Tibial artery (tissue), 4 donors: ENCODE results near the gene SMAD7.

Source experiments
- DNase-seq, 2 donors: peaks; one replicate each; pipeline ENCODE4 v3.0.0-alpha.2; 2019
- H3K27ac ChIP-seq, 2 donors: fragments of 200-600 bp; sonication (generic) in 1 of 2; 1 replicate in 1 of 2; 2 replicates in 1 of 2; pipeline ENCODE4 v1.5.1; 2018 to 2019; ENCODE audit warnings: mild to moderate bottlenecking in 1 of 2
- H3K27me3 ChIP-seq, 2 donors: fragments of 200-600 bp; sonication (generic) in 1 of 2; one replicate each; pipeline versions ENCODE4 v1.5.1 to v1.6.0; 2016 to 2019
- H3K36me3 ChIP-seq, 3 donors: fragments of 200-600 bp; sonication (generic) in 2 of 3; one replicate each; pipeline ENCODE4 v1.5.1; 2016 to 2019; ENCODE audit warnings: mild to moderate bottlenecking in 2 of 3
- H3K4me1 ChIP-seq, 4 donors: fragments of 200-600 bp; sonication (generic) in 2 of 4; 1 replicate in 3 of 4; 2 replicates in 1 of 4; pipeline ENCODE4 v1.5.1; 2016 to 2019
- H3K4me3 ChIP-seq, 2 donors: fragments of 200-600 bp; sonication (generic) in 1 of 2; 1 replicate in 1 of 2; 2 replicates in 1 of 2; pipeline ENCODE4 v1.5.1; 2018 to 2019; ENCODE audit warnings: mild to moderate bottlenecking in 2 of 2
- H3K9me3 ChIP-seq, 3 donors: fragments of 200-600 bp; sonication (generic) in 1 of 3; one replicate each; pipeline ENCODE4 v1.5.1; 2016 to 2019
- intact Hi-C: fragments of 100-400 bp; cut with DNase I; formaldehyde crosslinking; loops from one replicate; pipeline ENCODE4 v1.15.0; 2023; ENCODE audit warnings: low total_unique reads
- TF ChIP-seq, protein P1 (sequence below), 2 experiments: fragments of 200-600 bp in 1 of 2; fragments of 450-650 bp in 1 of 2; IDR thresholded peaks; one replicate each; pipeline ENCODE4 v1.5.1; 2017 to 2019; ENCODE audit warnings: antibody characterized with exemption in 2 of 2, mild to moderate bottlenecking in 1 of 2, moderate library complexity in 1 of 2

The SMAD7 gene

GRCh38 chr18:48882379-48882778, 68.4 kb downstream of the SMAD7 start:
- H3K4me3 ChIP-seq = no peak overlapping the region
- H3K36me3 ChIP-seq = no peaks in the 10 kb centered on the region
- H3K27ac ChIP-seq = no peak overlapping the region
- intact Hi-C loops = no loop called here
- DNase-seq = peak in 1 of 2 donors; percentile 3
- H3K9me3 ChIP-seq = no peaks in the 10 kb centered on the region
- peaks cover 0 to 23% (median 10%) of the 10 kb centered on the region in 4 donors for H3K4me1 ChIP-seq
- TF ChIP-seq, protein P1, sequence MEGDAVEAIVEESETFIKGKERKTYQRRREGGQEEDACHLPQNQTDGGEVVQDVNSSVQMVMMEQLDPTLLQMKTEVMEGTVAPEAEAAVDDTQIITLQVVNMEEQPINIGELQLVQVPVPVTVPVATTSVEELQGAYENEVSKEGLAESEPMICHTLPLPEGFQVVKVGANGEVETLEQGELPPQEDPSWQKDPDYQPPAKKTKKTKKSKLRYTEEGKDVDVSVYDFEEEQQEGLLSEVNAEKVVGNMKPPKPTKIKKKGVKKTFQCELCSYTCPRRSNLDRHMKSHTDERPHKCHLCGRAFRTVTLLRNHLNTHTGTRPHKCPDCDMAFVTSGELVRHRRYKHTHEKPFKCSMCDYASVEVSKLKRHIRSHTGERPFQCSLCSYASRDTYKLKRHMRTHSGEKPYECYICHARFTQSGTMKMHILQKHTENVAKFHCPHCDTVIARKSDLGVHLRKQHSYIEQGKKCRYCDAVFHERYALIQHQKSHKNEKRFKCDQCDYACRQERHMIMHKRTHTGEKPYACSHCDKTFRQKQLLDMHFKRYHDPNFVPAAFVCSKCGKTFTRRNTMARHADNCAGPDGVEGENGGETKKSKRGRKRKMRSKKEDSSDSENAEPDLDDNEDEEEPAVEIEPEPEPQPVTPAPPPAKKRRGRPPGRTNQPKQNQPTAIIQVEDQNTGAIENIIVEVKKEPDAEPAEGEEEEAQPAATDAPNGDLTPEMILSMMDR (IDR thresholded peaks at IDR 0.05) = no peak
- H3K27me3 ChIP-seq = no peaks in the 10 kb centered on the region

GRCh38 chr18:48880931-48881330, 69.8 kb downstream of the SMAD7 start:
- DNase-seq = no peak
- intact Hi-C loops = no loop called here
- H3K4me1 ChIP-seq = peaks cover 0 to 26% (median 13%) of the 10 kb centered on the region in 4 donors
- TF ChIP-seq, protein P1 (IDR thresholded peaks at IDR 0.05) = no peak
- H3K4me3 ChIP-seq = no peak overlapping the region
- H3K36me3 ChIP-seq = no peaks in the 10 kb centered on the region
- H3K9me3 ChIP-seq = no peaks in the 10 kb centered on the region
- no peak overlapping the region for H3K27ac ChIP-seq
- H3K27me3 ChIP-seq = no peaks in the 10 kb centered on the region

DNA sequence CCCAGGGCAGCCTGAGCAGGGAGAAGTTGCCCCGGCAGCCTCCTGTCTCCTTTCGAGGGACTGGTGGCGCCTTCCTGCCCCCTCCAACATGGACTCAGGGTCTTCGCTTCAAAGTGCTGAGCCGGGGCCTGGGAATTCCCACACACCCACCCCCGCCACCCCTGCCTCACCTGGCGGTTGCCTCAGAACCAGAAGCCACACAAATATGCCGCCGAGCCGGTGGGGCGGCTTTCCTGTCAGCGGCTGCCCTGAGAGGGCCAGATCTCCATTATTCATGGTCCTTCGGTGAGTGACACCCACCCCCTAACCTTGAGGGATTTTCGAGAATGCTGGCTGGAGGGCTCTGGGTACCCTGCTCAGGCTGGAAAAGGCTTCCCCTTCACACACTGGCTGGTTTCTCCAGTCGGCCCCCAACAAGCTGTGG, 71.7 kb downstream of the SMAD7 start:
- DNase-seq = peak in 1 of 2 donors; percentile 61
- no peak overlapping the region for H3K4me3 ChIP-seq

GRCh38 chr18:48878471-48878870, 72.3 kb downstream of the SMAD7 start:
- Histone ChIP-seq H3K4me1 (peaks cover 0 to 32% (median 21%) of the 10 kb centered on the region in 4 donors), H3K36me3 (no peaks in the 10 kb centered on the region), H3K9me3 (no peaks in the 10 kb centered on the region), H3K27ac (no peak overlapping the region), H3K4me3 (no peak overlapping the region), H3K27me3 (no peaks in the 10 kb centered on the region)
- TF ChIP-seq, protein P1 (IDR thresholded peaks at IDR 0.05) = no peak
- peak in 1 of 2 donors; percentile 63 for DNase-seq
- intact Hi-C loops = no loop called here

More for the DNA sequence above, 71.7 kb downstream of the SMAD7 start:
- H3K27me3 ChIP-seq = no peaks in the 10 kb centered on the region
- no peak overlapping the region for H3K27ac ChIP-seq
- intact Hi-C loops = no loop called here
- TF ChIP-seq, protein P1 (IDR thresholded peaks at IDR 0.05) = no peak
- H3K4me1 ChIP-seq = peaks cover 0 to 27% (median 18%) of the 10 kb centered on the region in 4 donors
- no peaks in the 10 kb centered on the region for H3K9me3 ChIP-seq
- H3K36me3 ChIP-seq = no peaks in the 10 kb centered on the region

DNA sequence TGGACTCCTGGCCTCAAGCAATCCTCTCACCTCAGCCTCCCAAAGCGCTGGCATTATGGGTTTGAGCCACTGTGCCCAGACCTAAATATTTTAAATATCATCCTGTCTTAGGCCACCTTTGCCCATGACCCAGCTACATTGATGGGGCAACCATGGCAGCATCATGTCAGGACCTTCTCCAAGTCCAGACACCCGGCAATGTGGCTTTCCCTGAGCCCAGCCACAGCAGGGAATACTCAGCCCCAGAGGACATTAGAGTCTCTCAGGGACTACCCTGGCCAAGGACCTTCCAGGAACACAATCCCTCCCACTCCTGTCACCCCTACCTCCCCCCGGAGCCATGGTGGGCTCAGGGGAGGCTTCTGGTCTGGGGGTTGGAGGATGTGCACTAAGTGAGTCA, 72.8 kb downstream of the SMAD7 start:
- DNase-seq = peak in 1 of 2 donors; percentile 49
- Histone ChIP-seq H3K27me3 (no peaks in the 10 kb centered on the region), H3K27ac (no peak overlapping the region), H3K4me3 (no peak overlapping the region), H3K4me1 (peaks cover 0 to 38% (median 26%) of the 10 kb centered on the region in 4 donors), H3K36me3 (no peaks in the 10 kb centered on the region), H3K9me3 (no peaks in the 10 kb centered on the region)
- TF ChIP-seq, protein P1 (IDR thresholded peaks at IDR 0.05) = no peak
- intact Hi-C loops = no loop called here

GRCh38 chr18:48876590-48876989, 74.2 kb downstream of the SMAD7 start:
- peak overlapping the region in 1 of 2 donors; percentile 82 for H3K27ac ChIP-seq
- no peaks in the 10 kb centered on the region for H3K27me3 ChIP-seq
- DNase-seq = peak in 1 of 2 donors; percentile 48
- no peak overlapping the region for H3K4me3 ChIP-seq
- peaks cover 0 to 50% (median 35%) of the 10 kb centered on the region in 4 donors for H3K4me1 ChIP-seq
- intact Hi-C loops = no loop called here
- H3K9me3 ChIP-seq = no peaks in the 10 kb centered on the region
- H3K36me3 ChIP-seq = no peaks in the 10 kb centered on the region
- TF ChIP-seq, protein P1 (IDR thresholded peaks at IDR 0.05) = no peak
